ENCODE data around the gene FUT1.

FUT1 gene

DNA sequence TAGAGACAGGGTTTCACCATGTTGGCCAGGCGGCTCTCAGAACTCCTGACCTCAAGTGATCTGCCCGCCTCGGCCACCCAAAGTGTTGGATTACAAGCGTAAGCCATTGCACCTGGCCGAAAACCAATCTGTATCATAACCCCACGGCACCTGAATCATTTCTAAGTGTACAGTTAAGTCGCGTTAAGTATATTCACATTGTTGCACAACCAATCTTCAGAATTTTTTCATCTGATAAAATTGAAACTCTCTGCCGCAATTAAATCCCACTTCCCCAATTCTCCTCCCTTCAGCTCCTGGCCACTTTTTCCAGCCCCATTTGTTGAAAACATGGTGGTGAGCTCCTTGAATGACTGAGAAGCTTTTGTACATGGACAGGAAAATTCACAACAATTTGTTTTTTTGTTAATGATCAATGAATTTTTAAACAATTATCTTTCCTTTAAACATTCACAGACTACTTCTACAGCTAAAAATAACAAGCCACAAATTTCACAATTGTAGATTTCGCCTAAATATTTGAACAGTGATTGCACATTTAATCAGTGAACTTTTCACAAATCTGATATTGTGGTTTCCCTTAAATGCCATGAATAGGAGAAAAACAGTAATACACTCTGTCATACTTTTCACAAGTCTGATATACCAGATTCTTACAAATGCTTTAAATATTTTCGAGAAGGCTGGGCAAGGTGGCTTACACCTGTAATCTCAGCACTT is 16.7 kb upstream of the FUT1 start:
- DNase-seq (ENCODE audit: low spot score) = no peak

DNA sequence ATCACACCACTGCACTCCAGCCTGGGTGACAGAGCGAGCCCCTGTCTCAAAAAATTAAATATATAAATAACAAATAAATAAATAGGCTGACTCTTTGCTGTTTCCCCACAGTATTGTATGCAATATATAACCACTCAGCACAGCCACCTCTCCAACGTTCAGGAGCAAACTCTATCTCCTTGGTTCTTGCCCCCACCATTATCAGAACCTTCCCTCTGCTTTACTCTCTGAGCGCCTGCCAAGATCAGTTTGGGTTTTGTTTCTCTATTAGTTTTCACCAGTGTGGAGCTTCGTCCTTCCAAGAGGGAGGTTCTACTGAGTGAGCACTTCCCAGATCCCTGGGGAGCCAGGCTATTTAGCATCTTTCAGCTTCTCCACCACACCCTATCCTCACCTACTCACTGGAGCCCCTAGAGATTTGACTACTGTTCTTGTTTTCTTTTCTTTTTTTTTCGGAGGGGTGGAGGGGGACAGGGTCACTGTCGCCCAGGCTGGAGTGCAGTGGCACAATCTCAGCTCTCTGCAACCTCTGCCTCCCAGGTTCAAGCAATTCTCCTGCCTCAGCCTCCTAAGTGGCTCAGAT is 15.8 kb upstream of the FUT1 start:
- DNase-seq (ENCODE audit: low spot score) = peak; percentile 55

DNA sequence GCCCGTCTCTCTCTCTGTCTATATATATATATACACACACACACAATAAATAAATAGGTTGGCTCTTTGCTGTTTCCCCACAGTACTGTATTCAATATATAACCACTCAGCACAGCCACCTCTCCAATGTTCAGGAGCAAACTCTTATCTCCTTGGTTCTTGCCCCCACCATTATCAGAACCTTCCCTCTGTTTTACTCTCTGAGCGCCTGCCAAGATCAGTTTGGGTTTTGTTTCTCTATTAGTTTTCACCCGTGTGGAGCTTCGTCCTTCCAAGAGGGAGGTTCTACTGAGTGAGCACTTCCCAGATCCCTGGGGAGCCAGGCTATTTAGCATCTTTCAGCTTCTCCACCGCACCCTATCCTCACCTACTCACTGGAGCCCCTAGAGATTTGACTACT is 13.4 kb upstream of the FUT1 start:
- peak; percentile 71 for DNase-seq (ENCODE audit: low spot score)

DNA sequence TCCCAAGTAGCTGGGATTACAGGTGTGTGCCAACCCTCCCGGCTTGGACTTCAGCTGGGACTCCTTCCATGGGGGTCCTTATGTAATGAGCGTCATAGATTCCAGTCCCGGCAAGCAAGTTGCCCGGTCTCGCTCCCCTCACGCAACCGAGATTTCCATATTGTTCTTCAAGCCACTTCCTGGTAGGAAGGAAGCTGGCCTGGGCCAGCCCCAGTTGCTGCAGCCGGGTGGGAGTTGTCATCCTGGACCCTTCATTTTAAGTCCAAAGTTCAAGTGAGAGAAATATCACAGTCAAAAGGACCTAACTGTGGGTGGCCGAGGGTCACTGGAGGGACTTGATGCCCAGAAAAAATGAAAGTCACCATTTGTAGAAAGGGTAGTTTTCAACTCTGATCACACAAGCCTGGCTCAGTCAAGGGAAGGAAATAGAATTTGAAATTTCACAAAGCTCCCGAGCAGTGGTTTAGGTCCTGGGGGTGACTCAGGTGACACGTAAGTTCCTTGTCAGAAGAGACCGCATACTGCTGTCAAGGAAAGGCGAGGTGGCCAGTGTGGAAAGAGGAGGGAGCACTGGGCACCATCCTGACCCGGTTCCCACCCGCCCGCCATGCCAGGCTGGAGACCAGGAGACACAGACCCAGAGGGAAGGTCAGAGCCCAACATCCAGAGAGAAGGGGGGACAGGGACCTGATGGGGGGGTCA is 8.2 kb upstream of the FUT1 start:
- no peak for DNase-seq (ENCODE audit: low spot score)

DNA sequence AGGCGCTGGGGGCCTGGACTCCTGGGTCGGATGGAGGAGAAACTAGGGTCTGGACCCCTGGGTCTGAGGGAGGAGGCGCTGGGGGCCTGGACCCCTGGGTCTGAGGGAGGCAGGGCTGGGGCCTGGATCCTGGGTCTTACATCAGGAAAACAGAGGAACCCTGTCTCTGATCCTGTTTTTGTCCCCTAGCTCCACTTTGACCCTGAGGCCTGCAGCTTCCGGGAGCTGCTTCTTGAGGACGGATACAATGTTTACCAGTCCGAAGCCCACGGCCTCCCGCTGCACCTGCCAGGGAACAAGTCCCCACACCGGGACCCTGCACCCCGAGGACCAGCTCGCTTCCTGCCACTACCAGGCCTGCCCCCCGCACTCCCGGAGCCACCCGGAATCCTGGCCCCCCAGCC is 5.3 kb upstream of the FUT1 start:
- DNase-seq (ENCODE audit: low spot score) = no peak

DNA sequence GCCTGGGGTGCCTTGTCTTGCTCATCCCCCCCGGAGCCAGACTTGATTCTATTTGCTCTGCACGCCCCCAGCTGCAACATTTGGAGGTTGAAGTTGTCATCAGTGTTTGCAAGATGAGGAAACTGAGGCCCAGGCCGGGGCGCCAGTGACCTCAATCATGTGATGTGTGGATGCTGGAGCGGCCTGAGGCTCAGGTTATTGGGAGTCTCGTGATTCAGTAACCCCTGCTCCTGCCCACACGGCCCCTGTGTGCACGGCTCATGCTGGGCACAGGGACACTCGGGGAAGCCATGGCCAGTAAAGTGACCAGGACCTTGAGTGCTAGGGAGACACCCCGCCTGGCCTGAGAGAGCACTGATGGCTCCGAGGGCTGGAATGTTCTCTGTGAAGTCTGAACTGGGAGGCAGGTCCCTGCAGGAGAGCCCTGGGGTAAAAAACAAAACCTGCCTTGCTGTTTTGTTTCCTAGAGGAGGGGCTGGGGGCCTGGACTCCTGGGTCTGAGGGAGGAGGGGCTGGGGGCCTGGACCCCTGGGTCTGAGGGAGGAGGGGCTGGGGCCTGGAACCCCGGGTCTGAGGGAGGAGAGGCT is 4.7 kb upstream of the FUT1 start:
- no peak for DNase-seq (ENCODE audit: low spot score)

DNA sequence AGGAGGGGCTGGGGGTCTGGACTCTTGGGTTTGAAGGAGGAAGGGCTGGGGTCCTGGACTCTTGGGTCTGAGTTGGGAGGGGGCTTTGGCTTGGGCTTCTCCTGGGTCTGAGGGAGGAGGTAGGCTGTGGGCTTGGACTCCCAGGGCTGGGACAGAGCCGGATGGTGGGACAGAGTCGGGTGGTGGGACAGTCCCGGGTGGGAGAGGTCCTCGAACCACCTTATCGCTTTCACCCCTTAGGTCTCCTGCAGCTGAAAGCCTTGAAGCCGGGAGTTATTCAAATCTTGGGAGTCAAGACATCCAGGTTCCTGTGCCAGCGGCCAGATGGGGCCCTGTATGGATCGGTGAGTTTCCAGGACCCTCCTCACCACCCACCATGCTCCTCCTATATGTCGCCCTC is 4.2 kb upstream of the FUT1 start:
- no peak for DNase-seq (ENCODE audit: low spot score)

DNA sequence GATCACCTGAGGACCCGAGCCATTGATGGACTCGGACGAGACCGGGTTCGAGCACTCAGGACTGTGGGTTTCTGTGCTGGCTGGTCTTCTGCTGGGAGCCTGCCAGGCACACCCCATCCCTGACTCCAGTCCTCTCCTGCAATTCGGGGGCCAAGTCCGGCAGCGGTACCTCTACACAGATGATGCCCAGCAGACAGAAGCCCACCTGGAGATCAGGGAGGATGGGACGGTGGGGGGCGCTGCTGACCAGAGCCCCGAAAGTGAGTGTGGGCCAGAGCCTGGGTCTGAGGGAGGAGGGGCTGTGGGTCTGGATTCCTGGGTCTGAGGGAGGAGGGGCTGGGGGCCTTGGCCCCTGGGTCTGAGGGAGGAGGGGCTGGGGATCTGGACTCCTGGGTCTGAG is 3.8 kb upstream of the FUT1 start:
- DNase-seq (ENCODE audit: low spot score) = no peak

DNA sequence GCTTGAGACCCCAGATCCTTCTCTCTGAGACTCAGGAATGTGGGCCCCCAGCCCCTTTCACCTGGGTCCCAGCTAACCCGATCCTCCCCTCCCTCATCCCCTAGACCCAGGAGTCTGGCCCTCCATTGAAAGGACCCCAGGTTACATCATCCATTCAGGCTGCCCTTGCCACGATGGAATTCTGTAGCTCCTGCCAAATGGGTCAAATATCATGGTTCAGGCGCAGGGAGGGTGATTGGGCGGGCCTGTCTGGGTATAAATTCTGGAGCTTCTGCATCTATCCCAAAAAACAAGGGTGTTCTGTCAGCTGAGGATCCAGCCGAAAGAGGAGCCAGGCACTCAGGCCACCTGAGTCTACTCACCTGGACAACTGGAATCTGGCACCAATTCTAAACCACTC is 3.3 kb upstream of the FUT1 start:
- DNase-seq (ENCODE audit: low spot score) = no peak

DNA sequence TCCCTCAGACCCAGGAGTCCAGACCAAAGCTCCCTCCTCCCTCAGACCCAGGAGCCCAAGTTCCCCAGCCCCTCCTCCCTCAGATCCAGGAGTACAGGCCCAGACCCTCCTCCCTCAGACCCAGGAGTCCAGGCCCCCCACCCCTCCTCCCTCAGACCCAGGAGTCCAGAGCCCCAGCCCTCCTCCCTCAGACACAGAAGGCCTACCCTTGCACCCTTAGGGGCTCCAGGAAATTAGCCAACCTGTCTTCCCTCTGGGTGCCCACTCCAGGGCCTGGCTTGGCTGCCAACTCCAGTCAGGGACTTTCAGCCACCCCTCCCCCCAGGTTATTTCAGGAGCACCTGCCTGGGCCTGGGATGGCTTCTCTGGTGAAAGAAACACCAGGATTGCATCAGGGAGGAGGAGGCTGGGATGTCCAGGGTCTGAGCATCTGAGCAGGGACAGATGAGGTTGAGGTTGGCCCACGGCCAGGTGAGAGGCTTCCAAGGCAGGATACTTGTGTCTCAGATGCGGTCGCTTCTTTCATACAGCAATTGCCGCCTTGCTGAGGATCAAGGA is 2.7 kb upstream of the FUT1 start, which contains the start of gene FGF21:
TSS of gene FGF21 (plus strand) at position 441 of the 558 bp plus-strand sequence. CDS start 713 bp downstream, outside the sequence.
- DNase-seq (ENCODE audit: low spot score) = no peak

DNA sequence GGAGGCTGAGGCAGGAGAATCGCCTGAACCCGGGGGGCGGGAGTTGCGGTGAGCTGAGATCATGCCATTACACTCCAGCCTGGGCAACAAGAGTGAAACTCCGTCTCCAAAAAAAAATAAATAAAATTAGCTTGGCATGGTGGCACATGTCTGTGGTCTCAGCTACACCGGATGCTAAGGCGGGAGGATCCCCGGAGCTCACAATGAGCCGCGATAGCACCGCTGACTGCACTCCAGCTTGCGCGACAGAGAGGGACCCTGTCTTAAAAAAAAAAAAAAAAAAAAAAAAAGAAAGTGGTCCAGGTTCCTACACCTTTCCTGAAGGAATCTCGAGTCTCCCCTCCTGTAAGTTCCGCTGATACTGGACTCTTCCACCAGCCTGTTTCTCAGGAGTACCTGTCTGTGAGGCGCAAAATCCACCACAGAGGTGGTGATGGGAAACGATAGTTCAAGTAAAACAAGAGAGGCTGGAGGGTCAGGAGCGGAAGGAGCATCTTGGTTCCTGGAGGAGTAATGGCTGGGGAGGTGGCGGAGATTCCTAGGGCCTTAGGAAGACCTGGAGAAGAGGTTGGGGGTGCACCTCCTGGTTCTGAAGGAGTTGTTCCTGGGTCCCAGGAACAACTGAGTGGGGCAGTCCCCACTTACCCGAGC is 471 bp downstream of the FUT1 start:
- no peak for DNase-seq (ENCODE audit: low spot score)

DNA sequence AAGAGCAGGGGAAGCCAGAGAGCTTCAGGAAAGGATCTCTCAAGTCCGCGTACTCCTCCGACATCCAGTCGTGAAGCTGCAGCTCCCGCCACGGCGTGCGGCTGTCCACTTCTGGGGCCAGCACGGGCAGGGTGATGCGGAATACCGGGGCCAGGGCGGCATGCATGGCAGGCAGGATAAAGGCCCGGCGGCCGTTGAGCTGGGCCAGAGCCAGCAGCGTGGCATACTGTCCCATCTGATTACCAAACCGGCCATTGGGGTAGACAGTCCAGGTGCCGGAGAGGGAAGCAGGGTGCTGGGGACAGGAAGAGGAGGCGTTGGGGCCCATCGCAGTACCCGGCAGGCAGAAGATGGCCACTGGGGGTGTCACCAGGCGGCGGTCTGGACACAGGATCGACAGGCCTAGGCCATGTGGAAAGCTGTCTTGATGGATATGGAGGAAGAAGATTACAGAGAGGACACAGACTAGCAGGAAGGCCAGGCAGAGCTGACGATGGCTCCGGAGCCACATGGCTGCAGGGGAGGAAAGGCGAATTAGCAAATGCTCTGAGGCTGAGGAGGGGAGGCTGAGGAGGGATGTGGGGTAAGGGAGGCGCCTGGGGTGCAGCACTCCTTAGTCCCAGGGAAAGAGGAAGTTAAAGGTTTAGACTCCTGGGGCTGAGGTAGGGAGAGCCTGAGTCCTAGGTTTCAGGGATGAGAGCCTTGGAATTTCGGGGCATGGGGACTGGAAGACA is 1.5 kb downstream of the FUT1 start:
- DNase-seq (ENCODE audit: low spot score) = peak; percentile 38

DNA sequence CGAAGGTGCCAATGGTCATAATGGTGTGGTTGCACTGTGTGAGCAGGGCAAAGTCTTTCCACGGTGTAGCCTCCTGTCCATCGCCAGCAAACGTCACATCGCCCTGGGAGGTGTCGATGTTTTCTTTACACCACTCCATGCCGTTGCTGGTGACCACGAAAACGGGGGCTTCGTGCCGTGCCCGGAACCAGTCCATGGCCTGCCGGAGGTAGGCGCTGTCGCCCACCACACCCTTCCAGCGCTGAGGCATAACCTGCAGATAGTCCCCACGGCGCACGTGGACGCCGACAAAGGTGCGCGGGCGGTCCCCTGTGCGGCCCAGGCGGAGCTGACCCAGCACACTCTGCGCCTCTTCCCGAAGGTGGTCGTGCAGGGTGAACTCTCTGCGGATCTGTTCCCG is 2.1 kb downstream of the FUT1 start:
- no peak for DNase-seq (ENCODE audit: low spot score)

DNA sequence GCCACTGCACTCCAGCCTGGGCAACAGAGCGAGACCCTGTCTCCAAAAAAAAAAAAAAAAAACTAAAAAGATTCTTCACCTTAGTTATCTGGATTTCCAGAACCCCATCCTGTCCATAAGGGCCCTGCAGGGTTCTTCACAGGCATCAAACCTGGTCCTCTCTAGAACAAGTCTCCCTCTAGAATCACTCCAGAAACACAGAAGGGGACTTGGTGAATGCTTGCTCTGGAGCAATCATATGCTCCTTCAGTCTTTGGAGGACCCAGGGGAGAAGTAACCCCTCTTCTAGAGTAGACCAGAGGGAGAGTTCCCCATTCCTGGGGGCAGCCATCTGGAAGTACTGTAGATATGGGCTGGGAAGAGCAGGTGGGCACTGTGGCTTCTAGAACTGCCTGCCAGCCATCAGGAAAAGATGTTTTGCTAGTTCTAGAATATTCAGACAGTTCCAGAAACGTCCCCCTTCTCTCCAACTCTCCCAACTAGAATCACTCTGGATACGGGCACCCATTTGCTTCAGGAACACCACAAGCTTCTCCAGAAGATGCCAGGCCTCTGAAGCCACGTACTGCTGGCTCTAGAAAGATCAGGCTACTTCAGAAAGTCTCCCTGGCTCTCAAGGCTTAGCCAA is 2.8 kb downstream of the FUT1 start:
- no peak for DNase-seq (ENCODE audit: low spot score)

DNA sequence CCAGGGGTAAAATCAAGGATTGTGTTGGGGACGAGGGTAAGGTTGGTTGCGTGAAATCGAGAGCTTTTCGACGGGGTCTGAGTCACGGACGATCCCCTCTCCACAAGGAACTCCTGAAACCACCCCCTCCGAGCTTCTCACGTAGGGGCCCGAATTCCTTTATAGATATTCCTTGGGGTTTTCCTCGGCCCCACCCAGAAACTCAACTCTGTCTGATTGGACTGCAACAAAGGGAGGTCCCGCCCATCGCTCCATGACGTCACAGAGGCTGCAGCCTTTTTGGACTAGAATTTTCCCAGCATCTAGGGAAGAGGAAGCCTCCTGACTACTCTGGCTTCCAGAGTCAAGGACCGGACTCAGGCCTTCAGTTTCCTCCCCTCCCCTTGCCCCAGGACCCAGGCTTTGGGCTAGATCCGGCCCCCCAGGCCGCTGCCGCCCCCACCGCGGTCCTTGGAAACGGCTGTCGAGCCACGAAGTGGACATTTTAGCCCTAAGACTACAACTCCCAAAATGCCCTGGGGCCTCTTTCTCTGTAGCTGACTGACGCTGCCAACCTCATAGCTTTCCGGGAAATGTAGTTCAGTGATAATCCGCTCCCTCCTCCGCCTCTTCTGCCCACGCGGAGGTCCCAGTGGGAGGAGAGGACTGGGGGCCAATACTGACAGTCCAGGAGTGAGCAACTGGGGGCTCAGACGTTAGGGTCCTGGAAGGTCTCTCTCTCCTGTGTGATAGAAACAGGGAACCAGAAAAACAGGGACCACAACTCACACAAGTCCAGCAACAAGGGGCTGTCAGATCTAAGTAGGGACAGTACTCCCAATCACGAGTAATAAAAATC is 5.5 kb downstream of the FUT1 start, which contains the start of gene IZUMO1:
TSS of gene IZUMO1 (minus strand) at position 172 of the 838 bp plus-strand sequence. CDS start 1,050 bp downstream, outside the sequence.
- DNase-seq (ENCODE audit: low spot score) = peak; percentile 92

DNA sequence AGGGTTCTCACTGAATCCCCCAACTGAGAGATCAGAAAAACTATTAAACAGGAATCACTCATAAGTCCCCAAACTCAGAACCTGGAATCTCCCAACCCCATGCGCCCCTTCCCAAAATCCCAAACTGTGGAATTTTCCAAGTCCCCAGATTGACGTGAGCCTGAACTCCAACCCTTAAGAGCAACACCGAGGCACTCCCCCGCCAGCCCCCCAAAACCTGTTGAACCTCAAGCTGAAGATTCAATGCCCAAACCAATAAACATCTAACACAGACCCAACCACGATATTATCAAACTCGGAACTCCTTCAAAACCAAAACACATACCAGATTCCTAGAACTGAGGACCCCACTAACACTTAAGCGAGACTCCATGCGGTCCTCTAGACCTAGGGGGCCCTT is 6.3 kb downstream of the FUT1 start:
- no peak for DNase-seq (ENCODE audit: low spot score)

DNA sequence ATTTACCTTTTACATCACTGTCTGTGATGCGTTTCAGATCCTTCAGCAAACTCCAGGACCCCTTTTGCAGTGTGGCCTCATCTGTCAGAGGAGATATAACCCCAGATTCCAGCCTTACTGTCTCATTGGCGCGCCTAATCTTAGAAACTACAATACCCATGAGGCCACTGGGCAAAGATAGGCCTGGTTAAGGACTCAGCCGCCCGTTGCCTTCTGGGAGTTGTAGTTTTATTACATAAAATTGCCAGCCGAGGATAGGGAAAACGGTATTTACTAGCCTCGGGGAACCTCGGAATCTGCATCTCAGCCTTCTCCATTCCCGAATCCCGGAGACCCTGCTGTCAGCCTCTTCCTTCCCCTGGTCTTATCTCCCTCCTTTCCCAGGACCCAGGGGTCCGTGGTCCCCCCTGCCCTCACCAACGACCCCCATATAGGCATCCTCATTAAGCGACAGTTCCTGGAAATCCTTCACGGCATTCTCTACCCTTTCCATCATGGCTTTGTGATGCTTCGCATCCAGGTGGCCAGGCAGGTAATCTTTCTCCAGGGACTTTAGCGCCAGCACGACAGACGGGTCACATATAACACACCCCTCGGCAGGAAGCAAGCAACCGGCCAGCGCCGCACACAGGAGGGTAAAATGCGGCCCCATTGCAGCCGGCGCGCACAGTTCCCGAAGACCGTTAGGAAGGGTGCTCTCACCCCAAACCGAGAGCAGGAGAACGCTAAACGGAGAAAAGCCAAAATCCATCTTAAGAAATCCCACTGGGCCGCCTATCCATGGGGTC is 7.0 kb downstream of the FUT1 start:
- peak; percentile 89 for DNase-seq (ENCODE audit: low spot score)

DNA sequence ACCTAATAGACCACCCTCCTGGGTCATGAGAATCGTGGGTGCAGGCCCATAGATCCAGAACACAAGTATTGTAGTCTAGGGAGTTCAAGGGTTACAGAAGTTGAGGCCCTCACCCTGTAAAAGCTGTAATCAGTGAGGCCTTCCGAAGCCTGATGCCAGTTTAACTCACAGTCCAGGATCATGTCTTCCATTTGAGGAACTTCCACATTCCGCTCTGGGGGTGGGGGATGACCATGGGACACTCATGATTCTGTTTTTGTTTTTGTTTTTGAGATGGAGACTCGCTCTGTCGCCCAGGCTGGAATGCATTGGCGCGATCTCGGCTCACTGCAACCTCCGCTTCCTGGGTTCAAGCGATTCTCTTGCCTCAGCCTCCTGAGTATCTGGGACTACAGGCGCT is 10.3 kb downstream of the FUT1 start:
- DNase-seq (ENCODE audit: low spot score) = no peak

All from hematopoietic multipotent progenitor cell treated with erythropoietin and hydrocortisone succinate and interleukin-3 and kit ligand, for 15 days (in vitro differentiated cells).